Stomach (tissue), 9 donors: ENCODE measurements around the gene C11orf54. TPM values are rescaled to one million over a fixed set of nuclear protein-coding genes. Genes with fewer than 3 reads are reported as not detected.

Experiments
- DNase-seq, 2 donors: peaks; one replicate each; pipeline versions ENCODE4 v3.0.0 to v3.0.0-alpha.2; 2013 to 2019
- H3K27ac ChIP-seq, 5 donors: fragments of 200-600 bp in 4 of 5; sonication (generic) in 4 of 5; one replicate each; pipeline ENCODE4 v1.5.1; 2013 to 2019; ENCODE audit warnings: mild to moderate bottlenecking in 1 of 5, moderate library complexity in 1 of 5
- H3K27me3 ChIP-seq, 3 donors: fragments of 200-600 bp; sonication (generic); one replicate each; pipeline ENCODE4 v1.5.1; 2017 to 2019; ENCODE audit warnings: mixed run types in 1 of 3
- H3K36me3 ChIP-seq, 4 donors: fragments of 200-600 bp; sonication (generic); 1 replicate in 3 of 4; 2 replicates in 1 of 4; pipeline ENCODE4 v1.5.1; 2016 to 2019
- H3K4me1 ChIP-seq, 4 donors: fragments of 200-600 bp; sonication (generic); one replicate each; pipeline ENCODE4 v1.5.1; 2016 to 2019
- H3K4me3 ChIP-seq, 4 donors: fragments of 200-600 bp; sonication (generic) in 3 of 4; one replicate each; pipeline ENCODE4 v1.5.1; 2016 to 2019; ENCODE audit warnings: mild to moderate bottlenecking in 1 of 4
- H3K9me3 ChIP-seq, 4 donors: fragments of 200-600 bp; sonication (generic); one replicate each; pipeline ENCODE4 v1.5.1; 2016 to 2019
- EP300 ChIP-seq: sonication (generic); formaldehyde crosslinking; IDR thresholded peaks from one replicate; pipeline ENCODE4 v1.6.1; 2017; ENCODE audit warnings: antibody characterized with exemption
- POLR2A ChIP-seq, 4 donors: fragments of 450-650 bp; IDR thresholded peaks; one replicate each; pipeline ENCODE4 v1.6.1; 2016; ENCODE audit warnings: antibody characterized with exemption in 4 of 4, control low read depth in 2 of 4, mild to moderate bottlenecking in 1 of 4, moderate library complexity in 1 of 4
- POLR2AphosphoS5 ChIP-seq, 3 donors: sonication (generic); formaldehyde crosslinking; IDR thresholded peaks; one replicate each; pipeline ENCODE4 v1.6.1; 2016; ENCODE audit warnings: antibody characterized with exemption in 3 of 3
- WGBS, 5 donors: extraction: QIAGEN DNeasy Blood & Tissue Kit in 3 of 5; methylation state at CpG; one replicate each; pipeline versions ENCODE4 v1.1.5 to v1.1.7; 2013 to 2018; 5-methylcytosine and 5-hydroxymethylcytosine counted together
- intact Hi-C: fragments of 100-400 bp; cut with DNase I; formaldehyde crosslinking; loops from one replicate; pipeline ENCODE4 v1.15.1; 2023; ENCODE audit warnings: low total_unique reads
- polyA plus RNA-seq, 3 donors: library from polyadenylated mRNA; stranded (reverse); fragments of 200-250 nt; gene quantifications; one replicate each; pipeline ENCODE4 v1.2.3, GENCODE V29; 2013
- total RNA-seq, 5 donors: library from RNA; depleted of rRNA; stranded (reverse); fragments of >200 nt; gene quantifications; one replicate each; pipeline versions ENCODE4 v1.1.0 to v1.2.3, GENCODE V29; 2014 to 2016
- TF ChIP-seq, protein P1 (sequence below), 7 experiments: fragments of 450-650 bp in 4 of 7; fragments of 200-600 bp in 3 of 7; sonication (generic) in 3 of 7; IDR thresholded peaks; one replicate each; pipeline ENCODE4 v1.5.1; 2016 to 2019; ENCODE audit warnings: antibody characterized with exemption in 7 of 7, control low read depth in 2 of 7, mild to moderate bottlenecking in 1 of 7
- donor health status: healthy with polysubstance abuse.
- donor health status: Bipolar disorder and iron deficiency.
- donor health status: healthy.

C11orf54 gene
- total and polyA plus RNA-seq, 8 donors: 11.5 to 236 (median 27.8) TPM

GRCh38 chr11:93766504-93766903 is 25.0 kb downstream of the C11orf54 start:
- DNase-seq: no peak
- Histone ChIP-seq H3K27ac (peak overlapping the region in 2 of 5 donors; percentile 5 to 8), H3K27me3 (no peaks in the 10 kb centered on the region), H3K9me3 (no peaks in the 10 kb centered on the region), H3K4me1 (peaks cover 0 to 13% (median 1%) of the 10 kb centered on the region in 4 donors), H3K4me3 (no peak overlapping the region), H3K36me3 (peaks cover 5 to 41% (median 36%) of the 10 kb centered on the region in 4 donors)
- TF ChIP-seq POLR2A (IDR thresholded peaks at IDR 0.05): no peak
- TF ChIP-seq POLR2AphosphoS5 (IDR thresholded peaks at IDR 0.05): no peak
- TF ChIP-seq, protein P1, sequence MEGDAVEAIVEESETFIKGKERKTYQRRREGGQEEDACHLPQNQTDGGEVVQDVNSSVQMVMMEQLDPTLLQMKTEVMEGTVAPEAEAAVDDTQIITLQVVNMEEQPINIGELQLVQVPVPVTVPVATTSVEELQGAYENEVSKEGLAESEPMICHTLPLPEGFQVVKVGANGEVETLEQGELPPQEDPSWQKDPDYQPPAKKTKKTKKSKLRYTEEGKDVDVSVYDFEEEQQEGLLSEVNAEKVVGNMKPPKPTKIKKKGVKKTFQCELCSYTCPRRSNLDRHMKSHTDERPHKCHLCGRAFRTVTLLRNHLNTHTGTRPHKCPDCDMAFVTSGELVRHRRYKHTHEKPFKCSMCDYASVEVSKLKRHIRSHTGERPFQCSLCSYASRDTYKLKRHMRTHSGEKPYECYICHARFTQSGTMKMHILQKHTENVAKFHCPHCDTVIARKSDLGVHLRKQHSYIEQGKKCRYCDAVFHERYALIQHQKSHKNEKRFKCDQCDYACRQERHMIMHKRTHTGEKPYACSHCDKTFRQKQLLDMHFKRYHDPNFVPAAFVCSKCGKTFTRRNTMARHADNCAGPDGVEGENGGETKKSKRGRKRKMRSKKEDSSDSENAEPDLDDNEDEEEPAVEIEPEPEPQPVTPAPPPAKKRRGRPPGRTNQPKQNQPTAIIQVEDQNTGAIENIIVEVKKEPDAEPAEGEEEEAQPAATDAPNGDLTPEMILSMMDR (IDR thresholded peaks at IDR 0.05): no peak
- TF ChIP-seq EP300: no peak
- 54 to 71% (median 61%) methylated on average over 5 of the region's 5 CpGs for WGBS, 5 donors
- intact Hi-C loops: no loop called here

GRCh38 chr11:93767018-93767417 is 25.5 kb downstream of the C11orf54 start:
- no peak overlapping the region for H3K4me3 ChIP-seq
- no peaks in the 10 kb centered on the region for H3K27me3 ChIP-seq
- DNase-seq: peak in 1 of 2 donors; percentile 54
- H3K9me3 ChIP-seq: no peaks in the 10 kb centered on the region
- peak overlapping the region in 1 of 5 donors; percentile 8 for H3K27ac ChIP-seq
- peaks cover 3 to 36% (median 31%) of the 10 kb centered on the region in 4 donors for H3K36me3 ChIP-seq
- intact Hi-C loops: no loop called here
- TF ChIP-seq POLR2AphosphoS5 (IDR thresholded peaks at IDR 0.05) (peak in 2 of 3 donors; percentile 5 to 43), EP300 (no peak), POLR2A (IDR thresholded peaks at IDR 0.05) (no peak)
- TF ChIP-seq, protein P1 (IDR thresholded peaks at IDR 0.05): no peak
- 51 to 75% (median 63%) methylated on average over 3 of the region's 3 CpGs for WGBS, 5 donors
- H3K4me1 ChIP-seq: peaks cover 0 to 13% (median 1%) of the 10 kb centered on the region in 4 donors

- Histone ChIP-seq H3K27ac (no peak overlapping the region), H3K4me3 (no peak overlapping the region), H3K36me3 (peaks cover 0 to 4% (median 0%) of the 10 kb centered on the region in 4 donors), H3K9me3 (no peaks in the 10 kb centered on the region), H3K27me3 (no peaks in the 10 kb centered on the region), H3K4me1 (peaks cover 0 to 10% (median 1%) of the 10 kb centered on the region in 4 donors)
- intact Hi-C loops: no loop called here
- no peak for DNase-seq
- no peak for TF ChIP-seq POLR2A (IDR thresholded peaks at IDR 0.05)
- no peak for TF ChIP-seq EP300
- TF ChIP-seq, protein P1 (IDR thresholded peaks at IDR 0.05): no peak
- TF ChIP-seq POLR2AphosphoS5 (IDR thresholded peaks at IDR 0.05): no peak
- 17 to 35% (median 23%) methylated on average over 1 of the region's 1 CpG for WGBS, 5 donors
Observed at GRCh38 chr11:93770160-93770559, 28.7 kb downstream of the C11orf54 start.

DNA sequence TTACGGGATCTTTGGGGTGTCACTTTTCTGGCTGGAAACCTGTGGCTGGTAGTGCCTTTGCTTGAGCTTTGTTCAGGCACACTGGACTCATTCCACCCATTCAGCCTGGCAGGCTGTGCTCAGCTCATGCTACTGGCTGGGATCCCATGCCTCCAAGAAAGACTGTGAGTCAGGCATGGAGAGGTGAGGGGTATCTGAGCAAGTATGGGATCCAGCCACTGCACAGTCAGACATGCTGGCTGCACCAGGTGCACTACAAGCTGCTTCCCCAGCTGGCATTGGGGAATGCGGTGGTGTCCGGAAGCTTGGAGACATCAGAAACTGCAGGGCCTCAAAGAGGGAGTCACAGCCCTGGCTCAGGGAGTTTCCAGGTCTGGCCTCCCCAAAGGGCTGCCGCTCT is 30.7 kb downstream of the C11orf54 start:
- no peaks in the 10 kb centered on the region for H3K4me1 ChIP-seq
- TF ChIP-seq, protein P1 (IDR thresholded peaks at IDR 0.05): no peak
- TF ChIP-seq POLR2AphosphoS5 (IDR thresholded peaks at IDR 0.05): no peak
- TF ChIP-seq POLR2A (IDR thresholded peaks at IDR 0.05): no peak
- no peak for TF ChIP-seq EP300
- H3K36me3 ChIP-seq: no peaks in the 10 kb centered on the region
- no peak for DNase-seq
- 88 to 99% (median 97%) methylated on average over 4 of the region's 4 CpGs for WGBS, 5 donors
- intact Hi-C loops: no loop called here
- H3K27ac ChIP-seq: no peak overlapping the region
- no peaks in the 10 kb centered on the region for H3K9me3 ChIP-seq
- H3K4me3 ChIP-seq: no peak overlapping the region
- H3K27me3 ChIP-seq: no peaks in the 10 kb centered on the region
